ENCODE results near the gene MOXD1. TPM values are rescaled to one million over a fixed set of nuclear protein-coding genes. Genes with fewer than 3 reads are reported as not detected.
"Not testable (repeated sequence)": the region's sequence is repeated elsewhere in the genome, so short reads cannot be mapped to it uniquely, and the experiment has no call there.

MOXD1 gene
- total RNA-seq, 1 experiment from 2014 or later: 1.0 TPM

DNA sequence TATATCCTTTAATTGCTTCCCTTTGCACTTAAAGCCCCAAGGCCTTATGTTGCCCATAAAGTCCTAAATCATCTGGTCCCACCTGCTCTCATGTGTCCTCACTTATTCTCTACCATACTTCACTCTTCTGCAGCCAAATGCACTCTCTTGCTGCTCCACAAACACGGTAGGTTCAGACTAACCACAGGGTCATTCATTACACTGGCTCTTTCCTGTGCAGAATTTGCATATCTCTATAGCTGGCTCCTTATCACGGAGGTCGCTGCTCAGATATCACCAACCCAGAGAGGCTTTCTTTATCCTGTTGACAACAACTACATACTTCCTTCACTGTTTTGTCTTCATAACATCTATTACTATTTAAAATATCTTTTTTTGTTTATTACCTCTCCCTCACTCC is 86.8 kb downstream of the MOXD1 start:
- Histone ChIP-seq H3K4me2 (ENCODE audit: low read length) (no peak overlapping the region), H3K9me3 (ENCODE audit: control insufficient read depth in 1 of 2, insufficient read depth in 1 of 2, low read depth in 1 of 2, low read length in 2 of 2) (peaks cover 0 to 8% of the 10 kb centered on the region in 2 experiments; a peak in 2 of 4 replicates), H3K9ac (ENCODE audit: low read length) (no peak overlapping the region), H2AFZ (ENCODE audit: low read depth, low read length, poor library complexity, severe bottlenecking) (no peak overlapping the region), H4K20me1 (ENCODE audit: insufficient read depth) (no peaks in the 10 kb centered on the region), H3K4me3 (replicated peaks in 1 of 2; ENCODE audit: low read depth in 1 of 2, low read length in 2 of 2) (no peak overlapping the region), H3K27ac (ENCODE audit: low read depth, low read length) (no peak overlapping the region), H3K9me2 (ENCODE audit: insufficient read depth) (no peaks in the 10 kb centered on the region), H3K27me3 (ENCODE audit: insufficient read depth, low read length) (no peaks in the 10 kb centered on the region), H3K4me1 (ENCODE audit: control insufficient read depth in 1 of 2, insufficient read depth in 2 of 2, low read length in 2 of 2) (no peaks in the 10 kb centered on the region), H3K36me3 (ENCODE audit: control insufficient read depth in 1 of 2, insufficient read depth in 2 of 2, low read length in 2 of 2) (no peaks in the 10 kb centered on the region), H3K79me2 (ENCODE audit: insufficient read depth, low read length) (no peaks in the 10 kb centered on the region)
- CTCF ChIA-PET: no interaction called here
- TF ChIP-seq ELF1 (IDR thresholded peaks at IDR 0.05; ENCODE audit: borderline replicate concordance, low read depth) (no peak), SP1 (IDR thresholded peaks at IDR 0.05; ENCODE audit: low read depth) (no peak), ZFX (IDR thresholded peaks at IDR 0.05) (no peak), ATF3 (IDR thresholded peaks at IDR 0.05) (no peak), ZNF274 (IDR thresholded peaks at IDR 0.05; ENCODE audit: low read depth, low read length) (no peak), TCF7L2 (IDR thresholded peaks at IDR 0.05; ENCODE audit: borderline replicate concordance, extremely low read depth, insufficient read depth, insufficient read length) (no peak), SIN3A (IDR thresholded peaks at IDR 0.05; ENCODE audit: low read depth) (no peak), MAX (IDR thresholded peaks at IDR 0.05) (no peak)
- POLR2A ChIA-PET: no interaction called here
- ATAC-seq: no peak
- intact Hi-C loops (cut with micrococcal nuclease): no loop called here
- DNase-seq (ENCODE audit: low read depth, low spot score): no peak
- RAD21 ChIA-PET (ENCODE audit: low non-redundant PET in 1 of 2, low total read pairs in 2 of 2, uncharacterized antibody in 2 of 2, unreplicated experiment in 2 of 2): no interaction called here
- BruUV-seq (replicated peaks): no TSS peak

DNA sequence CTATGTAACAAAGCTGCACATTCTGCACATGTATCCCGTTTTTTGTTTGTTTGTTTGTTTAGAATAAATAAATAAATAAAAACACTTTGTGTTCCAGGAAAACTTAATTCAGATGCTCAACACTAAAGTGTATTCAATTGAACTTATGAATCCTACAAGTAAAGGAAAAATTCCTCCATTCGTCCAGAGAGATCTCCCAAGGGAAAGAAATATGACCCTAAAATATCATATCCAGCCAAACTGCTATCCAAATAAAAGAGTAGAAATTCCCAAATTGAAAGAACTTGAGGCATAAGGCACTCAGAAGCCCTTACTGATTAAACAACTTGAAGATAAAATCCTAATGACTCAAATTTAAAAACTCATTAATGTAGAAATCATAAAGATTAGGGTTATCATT is 90.4 kb downstream of the MOXD1 start:
- no peak overlapping the region for H3K4me2 ChIP-seq (ENCODE audit: low read length)
- no peaks in the 10 kb centered on the region for H3K4me1 ChIP-seq (ENCODE audit: control insufficient read depth in 1 of 2, insufficient read depth in 2 of 2, low read length in 2 of 2)
- ChIA-PET RAD21 (ENCODE audit: low non-redundant PET in 1 of 2, low total read pairs in 2 of 2, uncharacterized antibody in 2 of 2, unreplicated experiment in 2 of 2) (no interaction called here), CTCF (no interaction called here), POLR2A (no interaction called here)
- no peak overlapping the region for H3K27ac ChIP-seq (ENCODE audit: low read depth, low read length)
- DNase-seq (ENCODE audit: low read depth, low spot score): no peak
- no peak for TF ChIP-seq CEBPB (IDR thresholded peaks at IDR 0.05; ENCODE audit: low read depth)
- no peak for TF ChIP-seq EZH2 (IDR thresholded peaks at IDR 0.05)
- no peaks in the 10 kb centered on the region for H3K79me2 ChIP-seq (ENCODE audit: insufficient read depth, low read length)
- no peaks in the 10 kb centered on the region for H3K36me3 ChIP-seq (ENCODE audit: control insufficient read depth in 1 of 2, insufficient read depth in 2 of 2, low read length in 2 of 2)
- H3K9me3 ChIP-seq (ENCODE audit: control insufficient read depth in 1 of 2, insufficient read depth in 1 of 2, low read depth in 1 of 2, low read length in 2 of 2): no peaks in the 10 kb centered on the region
- no peak overlapping the region for H3K9ac ChIP-seq (ENCODE audit: low read length)
- BruUV-seq (replicated peaks): no TSS peak
- no peak overlapping the region for H3K4me3 ChIP-seq (replicated peaks in 1 of 2; ENCODE audit: low read depth in 1 of 2, low read length in 2 of 2)
- H3K9me2 ChIP-seq (ENCODE audit: insufficient read depth): no peaks in the 10 kb centered on the region
- H4K20me1 ChIP-seq (ENCODE audit: insufficient read depth): no peaks in the 10 kb centered on the region
- no peak for ATAC-seq
- intact Hi-C loops (cut with micrococcal nuclease): no loop called here
- no peaks in the 10 kb centered on the region for H3K27me3 ChIP-seq (ENCODE audit: insufficient read depth, low read length)
- H2AFZ ChIP-seq (ENCODE audit: low read depth, low read length, poor library complexity, severe bottlenecking): no peak overlapping the region

- not testable (repeated sequence) for ATAC-seq
These were observed 91.1 kb downstream of the MOXD1 start for GRCh38 chr6:132310151-132310550.

More at GRCh38 chr6:132310151-132310550, 91.1 kb downstream of the MOXD1 start:
- H3K27ac ChIP-seq (ENCODE audit: low read depth, low read length); BruUV-seq (replicated peaks); RAD21 ChIA-PET (ENCODE audit: low non-redundant PET in 1 of 2, low total read pairs in 2 of 2, uncharacterized antibody in 2 of 2, unreplicated experiment in 2 of 2); POLR2A ChIA-PET; H3K79me2 ChIP-seq (ENCODE audit: insufficient read depth, low read length); H3K27me3 ChIP-seq (ENCODE audit: insufficient read depth, low read length); intact Hi-C loops (cut with micrococcal nuclease); H3K4me2 ChIP-seq (ENCODE audit: low read length); H2AFZ ChIP-seq (ENCODE audit: low read depth, low read length, poor library complexity, severe bottlenecking); H3K4me1 ChIP-seq (ENCODE audit: control insufficient read depth in 1 of 2, insufficient read depth in 2 of 2, low read length in 2 of 2); H3K4me3 ChIP-seq (replicated peaks in 1 of 2; ENCODE audit: low read depth in 1 of 2, low read length in 2 of 2); CTCF ChIA-PET; H3K9ac ChIP-seq (ENCODE audit: low read length); DNase-seq (ENCODE audit: low read depth, low spot score); H3K36me3 ChIP-seq (ENCODE audit: control insufficient read depth in 1 of 2, insufficient read depth in 2 of 2, low read length in 2 of 2); H3K9me2 ChIP-seq (ENCODE audit: insufficient read depth); H4K20me1 ChIP-seq (ENCODE audit: insufficient read depth); H3K9me3 ChIP-seq (ENCODE audit: control insufficient read depth in 1 of 2, insufficient read depth in 1 of 2, low read depth in 1 of 2, low read length in 2 of 2): not testable (repeated sequence)

Measured in HCT116 (cell line).